Stimulated activated CD4-positive, alpha-beta T cell treated with anti-CD3 and anti-CD28 coated beads, Interleukin-4, amount 100 ng/mL, for 1 hour (primary cell): ENCODE measurements around the gene PFKFB4.

Experiments used
- DNase-seq: peaks from one replicate; pipeline ENCODE4 v3.0.0-alpha.2; 2020

PFKFB4 gene

GRCh38 chr3:48556796-48557626 lies at the start of gene PFKFB4:
TSS of gene PFKFB4 (minus strand) at chr3:48556803. CDS start at chr3:48556777, 26 bp downstream.
- peak; percentile 99 for DNase-seq

GRCh38 chr3:48601622-48601994 lies 45.0 kb upstream of the PFKFB4 start:
- DNase-seq, result no peak

GRCh38 chr3:48600711-48601621 lies 44.4 kb upstream of the PFKFB4 start:
- DNase-seq, result no peak

- no peak for DNase-seq
Measured at GRCh38 chr3:48599509-48600285, 43.1 kb upstream of the PFKFB4 start.

GRCh38 chr3:48599077-48599501 lies 42.5 kb upstream of the PFKFB4 start:
- no peak for DNase-seq

GRCh38 chr3:48598323-48599076 lies 41.9 kb upstream of the PFKFB4 start:
- DNase-seq, result no peak

- DNase-seq, result no peak
Measured at GRCh38 chr3:48597408-48597800, 40.8 kb upstream of the PFKFB4 start.

- DNase-seq, result no peak
Measured at GRCh38 chr3:48596676-48597407, 40.2 kb upstream of the PFKFB4 start.

GRCh38 chr3:48596157-48596556 lies 39.6 kb upstream of the PFKFB4 start:
- DNase-seq, result no peak

- DNase-seq, result no peak
Measured at GRCh38 chr3:48595526-48596121, 39.0 kb upstream of the PFKFB4 start.

- DNase-seq, result peak; percentile 14
Measured at GRCh38 chr3:48595075-48595525, 38.5 kb upstream of the PFKFB4 start, which contains the start of gene COL7A1. TSS of gene COL7A1 (minus strand) at chr3:48595329. CDS start at chr3:48595159, 170 bp downstream.

- DNase-seq, result no peak
Measured at GRCh38 chr3:48594417-48595049, 37.9 kb upstream of the PFKFB4 start.

- DNase-seq, result no peak
Measured at GRCh38 chr3:48593337-48593736, 36.7 kb upstream of the PFKFB4 start.

GRCh38 chr3:48592519-48593087 lies 36.0 kb upstream of the PFKFB4 start:
- DNase-seq, result no peak

- DNase-seq, result no peak
Measured at GRCh38 chr3:48591886-48592518, 35.4 kb upstream of the PFKFB4 start.

- DNase-seq, result no peak
Measured at GRCh38 chr3:48591436-48591835, 34.8 kb upstream of the PFKFB4 start.

- no peak for DNase-seq
Measured at GRCh38 chr3:48588230-48588629, 31.6 kb upstream of the PFKFB4 start.

GRCh38 chr3:48587686-48588085 lies 31.1 kb upstream of the PFKFB4 start:
- no peak for DNase-seq

GRCh38 chr3:48585411-48585810 lies 28.8 kb upstream of the PFKFB4 start:
- DNase-seq, result no peak
